22Rv1 (cell line): Measurements from ENCODE around the gene MAP3K6.

Experiments used
- H3K27ac ChIP-seq: fragments of 450-650 bp; 2 replicates; pipeline ENCODE4 v1.5.1; 2017
- CTCF ChIP-seq: fragments of 450-650 bp; IDR thresholded peaks from 2 replicates; pipeline ENCODE4 v1.5.1; 2017; ENCODE audit warnings: mild to moderate bottlenecking
- ZFX ChIP-seq: fragments of 450-650 bp; IDR thresholded peaks from 2 replicates; pipeline ENCODE4 v1.6.1; 2017; ENCODE audit warnings: antibody characterized with exemption, borderline replicate concordance

Gene MAP3K6

GRCh38 chr1:27325286-27325685 is 41.5 kb downstream of the MAP3K6 start:
- TF ChIP-seq CTCF (no peak), ZFX (no peak)
- no peak overlapping the region for H3K27ac ChIP-seq

- TF ChIP-seq CTCF (no peak), ZFX (no peak)
Measured at GRCh38 chr1:27322569-27323240, 44.1 kb downstream of the MAP3K6 start.

GRCh38 chr1:27321813-27322568 is 44.8 kb downstream of the MAP3K6 start, which contains the start of gene TMEM222:
Gene TMEM222, plus strand, starts transcription at chr1:27322163. Its CDS starts 35 bp downstream, at chr1:27322198.
- peak within 1 kb of the TSS; percentile 88 for H3K27ac ChIP-seq
- TF ChIP-seq CTCF: no peak
- no peak for TF ChIP-seq ZFX

More at GRCh38 chr1:27322569-27323240, 44.1 kb downstream of the MAP3K6 start:
- peak overlapping the region; percentile 88 for H3K27ac ChIP-seq

GRCh38 chr1:27318596-27318995 is 48.2 kb downstream of the MAP3K6 start:
- no peak overlapping the region for H3K27ac ChIP-seq
- TF ChIP-seq ZFX: no peak
- no peak for TF ChIP-seq CTCF

- no peak overlapping the region for H3K27ac ChIP-seq
- TF ChIP-seq ZFX (no peak), CTCF (no peak)
Measured at GRCh38 chr1:27318136-27318535, 48.6 kb downstream of the MAP3K6 start.

GRCh38 chr1:27316860-27317259 is 49.9 kb downstream of the MAP3K6 start:
- no peak overlapping the region for H3K27ac ChIP-seq
- TF ChIP-seq CTCF: no peak
- no peak for TF ChIP-seq ZFX

GRCh38 chr1:27314737-27315136 is 52.0 kb downstream of the MAP3K6 start:
- no peak overlapping the region for H3K27ac ChIP-seq
- no peak for TF ChIP-seq ZFX
- no peak for TF ChIP-seq CTCF
